Ishikawa (cell line): ENCODE data around the gene ZMPSTE24.

Experiments used
- CEBPB ChIP-seq: IDR thresholded peaks from 2 replicates; pipeline ENCODE4 v1.6.1; 2012
- CREB1 ChIP-seq: IDR thresholded peaks from 2 replicates; pipeline ENCODE4 v1.6.1; 2012; ENCODE audit warnings: low read depth
- EGR1 ChIP-seq: IDR thresholded peaks from 2 replicates; pipeline ENCODE4 v1.6.1; 2012
- EP300 ChIP-seq: IDR thresholded peaks from 2 replicates; pipeline ENCODE4 v1.6.1; 2012; ENCODE audit warnings: borderline replicate concordance
- FOXM1 ChIP-seq: IDR thresholded peaks from 2 replicates; pipeline ENCODE4 v1.6.1; 2012; ENCODE audit warnings: low read depth, borderline replicate concordance
- NFIC ChIP-seq: IDR thresholded peaks from 2 replicates; pipeline ENCODE4 v1.6.1; 2012
- RAD21 ChIP-seq: IDR thresholded peaks from 2 replicates; pipeline ENCODE4 v1.6.1; 2012; ENCODE audit warnings: low read depth
- TAF1 ChIP-seq: IDR thresholded peaks from 2 replicates; pipeline ENCODE4 v1.6.1; 2012; ENCODE audit warnings: low read depth, mild to moderate bottlenecking
- TCF12 ChIP-seq: IDR thresholded peaks from 2 replicates; pipeline ENCODE4 v1.6.1; 2012; ENCODE audit warnings: low read depth
- TEAD4 ChIP-seq: IDR thresholded peaks from 2 replicates; pipeline ENCODE4 v1.6.1; 2012
- YY1 ChIP-seq: IDR thresholded peaks from 2 replicates; pipeline ENCODE4 v1.6.1; 2012; ENCODE audit warnings: low read depth
- ZBTB7A ChIP-seq: IDR thresholded peaks from 2 replicates; pipeline ENCODE4 v1.6.1; 2012; ENCODE audit warnings: low read depth
- TF ChIP-seq, protein P1 (sequence below): IDR thresholded peaks from 2 replicates; pipeline ENCODE4 v1.6.1; 2012
- TF ChIP-seq, protein P2 (sequence below): IDR thresholded peaks from 2 replicates; pipeline ENCODE4 v1.6.1; 2012
- TF ChIP-seq, protein P3 (sequence below): IDR thresholded peaks from 2 replicates; pipeline ENCODE4 v1.6.1; 2012; ENCODE audit warnings: low read depth, mild to moderate bottlenecking

The ZMPSTE24 gene

DNA sequence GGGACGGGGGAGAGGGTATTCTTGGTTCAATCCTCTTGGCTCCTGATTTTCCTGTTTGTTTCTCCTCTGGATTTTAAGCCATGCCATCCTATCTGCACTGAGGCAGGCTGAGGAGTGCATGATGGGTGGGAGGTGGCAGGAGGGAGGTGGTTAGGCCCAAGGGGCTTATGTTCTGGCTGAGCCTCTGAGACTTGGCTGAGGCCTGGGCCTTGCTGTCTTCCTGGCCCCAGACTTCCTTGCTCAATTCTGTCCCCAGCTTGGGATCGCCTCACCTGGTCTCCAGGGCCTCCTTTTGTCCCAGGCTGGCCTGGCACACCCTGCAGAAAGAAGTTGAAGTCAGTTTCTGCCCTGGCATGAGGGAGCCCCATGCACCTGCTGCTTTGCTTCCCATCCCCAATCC, 47.8 kb downstream of the ZMPSTE24 start:
- TF ChIP-seq, protein P1, sequence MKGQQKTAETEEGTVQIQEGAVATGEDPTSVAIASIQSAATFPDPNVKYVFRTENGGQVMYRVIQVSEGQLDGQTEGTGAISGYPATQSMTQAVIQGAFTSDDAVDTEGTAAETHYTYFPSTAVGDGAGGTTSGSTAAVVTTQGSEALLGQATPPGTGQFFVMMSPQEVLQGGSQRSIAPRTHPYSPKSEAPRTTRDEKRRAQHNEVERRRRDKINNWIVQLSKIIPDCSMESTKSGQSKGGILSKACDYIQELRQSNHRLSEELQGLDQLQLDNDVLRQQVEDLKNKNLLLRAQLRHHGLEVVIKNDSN = no peak
- TF ChIP-seq YY1 (no peak), NFIC (no peak), TEAD4 (no peak), TCF12 (no peak), TAF1 (no peak), RAD21 (no peak), EP300 (no peak), ZBTB7A (no peak), EGR1 (no peak), CEBPB (no peak), FOXM1 (no peak), CREB1 (no peak)
- TF ChIP-seq, protein P2, sequence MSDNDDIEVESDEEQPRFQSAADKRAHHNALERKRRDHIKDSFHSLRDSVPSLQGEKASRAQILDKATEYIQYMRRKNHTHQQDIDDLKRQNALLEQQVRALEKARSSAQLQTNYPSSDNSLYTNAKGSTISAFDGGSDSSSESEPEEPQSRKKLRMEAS = no peak
- TF ChIP-seq, protein P3, sequence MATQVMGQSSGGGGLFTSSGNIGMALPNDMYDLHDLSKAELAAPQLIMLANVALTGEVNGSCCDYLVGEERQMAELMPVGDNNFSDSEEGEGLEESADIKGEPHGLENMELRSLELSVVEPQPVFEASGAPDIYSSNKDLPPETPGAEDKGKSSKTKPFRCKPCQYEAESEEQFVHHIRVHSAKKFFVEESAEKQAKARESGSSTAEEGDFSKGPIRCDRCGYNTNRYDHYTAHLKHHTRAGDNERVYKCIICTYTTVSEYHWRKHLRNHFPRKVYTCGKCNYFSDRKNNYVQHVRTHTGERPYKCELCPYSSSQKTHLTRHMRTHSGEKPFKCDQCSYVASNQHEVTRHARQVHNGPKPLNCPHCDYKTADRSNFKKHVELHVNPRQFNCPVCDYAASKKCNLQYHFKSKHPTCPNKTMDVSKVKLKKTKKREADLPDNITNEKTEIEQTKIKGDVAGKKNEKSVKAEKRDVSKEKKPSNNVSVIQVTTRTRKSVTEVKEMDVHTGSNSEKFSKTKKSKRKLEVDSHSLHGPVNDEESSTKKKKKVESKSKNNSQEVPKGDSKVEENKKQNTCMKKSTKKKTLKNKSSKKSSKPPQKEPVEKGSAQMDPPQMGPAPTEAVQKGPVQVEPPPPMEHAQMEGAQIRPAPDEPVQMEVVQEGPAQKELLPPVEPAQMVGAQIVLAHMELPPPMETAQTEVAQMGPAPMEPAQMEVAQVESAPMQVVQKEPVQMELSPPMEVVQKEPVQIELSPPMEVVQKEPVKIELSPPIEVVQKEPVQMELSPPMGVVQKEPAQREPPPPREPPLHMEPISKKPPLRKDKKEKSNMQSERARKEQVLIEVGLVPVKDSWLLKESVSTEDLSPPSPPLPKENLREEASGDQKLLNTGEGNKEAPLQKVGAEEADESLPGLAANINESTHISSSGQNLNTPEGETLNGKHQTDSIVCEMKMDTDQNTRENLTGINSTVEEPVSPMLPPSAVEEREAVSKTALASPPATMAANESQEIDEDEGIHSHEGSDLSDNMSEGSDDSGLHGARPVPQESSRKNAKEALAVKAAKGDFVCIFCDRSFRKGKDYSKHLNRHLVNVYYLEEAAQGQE = no peak

DNA sequence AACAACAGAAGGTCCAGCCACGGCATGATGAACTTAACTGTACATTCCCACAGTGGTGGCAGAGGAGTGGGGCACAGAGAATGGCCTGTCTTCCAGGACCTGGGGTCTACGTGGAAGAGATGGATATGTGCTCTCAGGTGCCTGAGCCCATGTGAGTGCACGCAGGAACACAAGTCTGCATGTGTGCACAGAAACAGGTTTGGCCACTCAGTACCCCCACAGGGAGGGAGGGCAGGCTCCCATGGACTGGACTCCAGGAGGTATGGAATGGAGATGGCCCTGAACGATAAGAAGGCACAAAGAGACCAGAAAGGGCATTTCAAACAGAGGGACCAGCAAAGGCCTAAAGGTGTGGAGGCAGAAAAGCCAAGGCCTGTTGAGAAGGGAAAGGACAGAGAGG, 48.3 kb downstream of the ZMPSTE24 start:
- TF ChIP-seq RAD21 (no peak), TCF12 (peak; percentile 75), NFIC (peak; percentile 80), EGR1 (no peak), FOXM1 (peak; percentile 37), TEAD4 (peak; percentile 76), CREB1 (no peak), EP300 (peak; percentile 81)
- TF ChIP-seq, protein P3 = no peak
- TF ChIP-seq, protein P1 = no peak
- TF ChIP-seq, protein P2 = peak; percentile 84

DNA sequence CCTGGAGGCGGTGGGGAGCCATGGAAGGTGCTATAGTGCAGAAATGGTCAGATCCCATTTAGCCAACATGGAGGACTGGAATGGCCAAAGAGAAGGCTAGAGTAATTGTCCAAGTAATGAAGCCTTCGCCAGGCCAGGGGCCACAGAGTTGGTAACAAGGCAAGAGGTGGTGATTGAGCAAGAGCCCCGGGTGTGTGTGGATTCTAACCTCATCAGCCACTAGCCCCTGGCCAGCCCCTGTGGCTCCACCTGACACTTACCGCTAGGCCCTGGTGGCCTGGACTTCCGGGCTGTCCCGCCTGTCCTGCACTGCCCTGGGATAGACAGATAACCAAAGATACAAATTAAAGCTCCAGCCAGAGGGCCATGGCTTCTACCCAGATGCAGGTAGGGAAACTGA, 49.1 kb downstream of the ZMPSTE24 start:
- TF ChIP-seq EP300 (no peak), RAD21 (no peak), YY1 (no peak), TCF12 (no peak), NFIC (no peak), CEBPB (no peak), FOXM1 (no peak), TAF1 (no peak), EGR1 (no peak), ZBTB7A (no peak), CREB1 (no peak), TEAD4 (no peak)
- TF ChIP-seq, protein P1 = no peak
- TF ChIP-seq, protein P2 = no peak
- TF ChIP-seq, protein P3 = no peak

DNA sequence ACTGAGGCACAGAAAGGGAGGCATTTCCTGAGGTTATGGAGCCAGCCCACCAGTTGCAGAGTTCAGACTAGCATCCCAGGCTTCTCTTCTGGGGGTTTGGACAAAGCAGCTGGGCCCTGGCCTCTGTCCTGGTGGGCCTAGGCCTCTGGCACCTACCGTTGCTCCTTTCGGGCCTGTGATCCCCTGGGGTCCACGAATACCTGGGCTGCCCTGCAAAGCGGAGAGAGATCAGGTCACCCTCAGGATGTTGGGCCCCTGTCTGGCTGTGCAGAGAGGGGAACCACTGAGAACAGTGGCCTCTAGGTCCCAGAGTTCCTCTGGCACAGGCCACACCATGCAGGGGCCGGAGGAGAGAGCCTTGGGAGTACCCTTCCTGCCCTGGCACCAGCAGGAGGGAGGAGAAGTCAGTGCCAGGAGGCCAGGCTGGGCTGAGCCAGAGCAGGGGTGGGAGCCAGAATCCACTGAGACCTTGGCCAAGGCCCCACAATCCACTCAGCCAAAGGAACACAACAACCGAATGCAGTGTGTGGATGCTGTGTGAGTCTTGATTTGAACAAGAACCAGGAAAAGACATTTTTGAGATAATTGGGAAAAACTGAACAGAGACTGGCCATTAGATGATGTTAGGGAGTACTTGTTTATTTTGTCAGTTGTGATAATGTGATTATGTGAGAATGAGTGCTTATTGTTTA, 50.1 kb downstream of the ZMPSTE24 start:
- TF ChIP-seq EGR1 (no peak), EP300 (peak; percentile 33; the same call in 1 of the 2 replicates), NFIC (peak; percentile 73)
